H9 (cell line): Measurements from ENCODE around the gene FBXO42. TPM values are rescaled to one million over a fixed set of nuclear protein-coding genes. Genes with fewer than 3 reads are reported as not detected.

ENCODE experiments used
- DNase-seq: peaks from one replicate; pipeline ENCODE4 v3.0.0-alpha.2; 2017
- H2AFZ ChIP-seq: one replicate; pipeline ENCODE4 v1.6.1; 2013; ENCODE audit warnings: mild to moderate bottlenecking, low read length, control low read depth, moderate library complexity
- H2AK5ac ChIP-seq: 2 replicates; pipeline ENCODE4 v1.6.1; 2013; ENCODE audit warnings: low read length, control low read depth, mixed read lengths; ENCODE audit not compliant: insufficient read length
- H2BK120ac ChIP-seq: one replicate; pipeline ENCODE4 v1.6.1; 2013; ENCODE audit warnings: low read depth, mild to moderate bottlenecking, low read length, control low read depth, inconsistent platforms; ENCODE audit not compliant: poor library complexity, severe bottlenecking
- H2BK12ac ChIP-seq: 2 replicates; pipeline ENCODE4 v1.6.1; 2013; ENCODE audit warnings: low read length, control low read depth, mixed read lengths, low read depth; ENCODE audit not compliant: insufficient read length
- H2BK15ac ChIP-seq: 2 replicates; pipeline ENCODE4 v1.6.1; 2013; ENCODE audit warnings: low read depth, low read length, control low read depth
- H2BK20ac ChIP-seq: one replicate; pipeline ENCODE4 v1.6.1; 2013; ENCODE audit warnings: low read depth, mild to moderate bottlenecking, low read length, control low read depth, inconsistent platforms; ENCODE audit not compliant: poor library complexity, severe bottlenecking
- H2BK5ac ChIP-seq: 2 replicates; pipeline ENCODE4 v1.6.1; 2013; ENCODE audit warnings: low read length, control low read depth, mixed read lengths; ENCODE audit not compliant: insufficient read length
- H3K14ac ChIP-seq: 2 replicates; pipeline ENCODE4 v1.6.1; 2013; ENCODE audit warnings: low read length, control low read depth; ENCODE audit not compliant: insufficient read depth
- H3K18ac ChIP-seq: 2 replicates; pipeline ENCODE4 v1.6.1; 2013; ENCODE audit warnings: low read depth, mild to moderate bottlenecking, mixed read lengths, low read length, control low read depth; ENCODE audit not compliant: insufficient read length
- H3K23ac ChIP-seq: 2 replicates; pipeline ENCODE4 v1.6.1; 2013; ENCODE audit warnings: low read length, control low read depth, mixed read lengths, low read depth; ENCODE audit not compliant: insufficient read length
- H3K23me2 ChIP-seq: 2 replicates; pipeline ENCODE4 v1.6.1; 2013; ENCODE audit warnings: low read depth, mild to moderate bottlenecking, mixed read lengths, low read length, control low read depth; ENCODE audit not compliant: insufficient read length, poor library complexity, severe bottlenecking
- H3K27ac ChIP-seq: 2 replicates; pipeline ENCODE4 v1.5.1; 2013; ENCODE audit warnings: low read length, control low read depth, mixed read lengths, low read depth; ENCODE audit not compliant: insufficient read length
- H3K27me3 ChIP-seq: 2 replicates; pipeline ENCODE4 v1.6.1; 2013; ENCODE audit warnings: low read length, control low read depth, inconsistent platforms; ENCODE audit not compliant: insufficient read depth
- H3K4ac ChIP-seq: 2 replicates; pipeline ENCODE4 v1.6.1; 2013; ENCODE audit warnings: low read depth, mild to moderate bottlenecking, control low read depth, inconsistent platforms, low read length, moderate library complexity
- H3K4me1 ChIP-seq: 2 replicates; pipeline ENCODE4 v1.6.1; 2013; ENCODE audit warnings: low read length, control low read depth, inconsistent platforms; ENCODE audit not compliant: insufficient read depth
- H3K4me2 ChIP-seq: 2 replicates; pipeline ENCODE4 v1.6.1; 2013; ENCODE audit warnings: low read length, control low read depth, mixed read lengths; ENCODE audit not compliant: insufficient read length, insufficient read depth
- H3K56ac ChIP-seq: 2 replicates; pipeline ENCODE4 v1.6.1; 2013; ENCODE audit warnings: low read depth, mild to moderate bottlenecking, mixed read lengths, low read length, control low read depth; ENCODE audit not compliant: insufficient read length
- H3K79me1 ChIP-seq: 2 replicates; pipeline ENCODE4 v1.6.1; 2013; ENCODE audit warnings: low read depth, mild to moderate bottlenecking, moderate library complexity, low read length, control low read depth, inconsistent platforms; ENCODE audit not compliant: insufficient read depth, poor library complexity, severe bottlenecking
- H3K79me2 ChIP-seq: 2 replicates; pipeline ENCODE4 v1.6.1; 2013; ENCODE audit warnings: low read length, control low read depth, inconsistent platforms; ENCODE audit not compliant: insufficient read depth
- H3K9ac ChIP-seq: 2 replicates; pipeline ENCODE4 v1.6.1; 2013; ENCODE audit warnings: low read length, control low read depth, mixed read lengths; ENCODE audit not compliant: insufficient read length; ENCODE audit errors: extremely low read depth
- H3K9me3 ChIP-seq: one replicate; pipeline ENCODE4 v1.6.1; 2013; ENCODE audit warnings: low read depth, low read length, inconsistent platforms; ENCODE audit not compliant: control insufficient read depth
- H3T11ph ChIP-seq: one replicate; pipeline ENCODE4 v1.6.1; 2013; ENCODE audit warnings: mild to moderate bottlenecking, low read length, control low read depth, inconsistent platforms
- H4K20me1 ChIP-seq: one replicate; pipeline ENCODE4 v1.6.1; 2013; ENCODE audit not compliant: control insufficient read depth, insufficient read length, insufficient read depth
- H4K5ac ChIP-seq: 2 replicates; pipeline ENCODE4 v1.6.1; 2013; ENCODE audit warnings: low read depth, mild to moderate bottlenecking, mixed read lengths, low read length, control low read depth; ENCODE audit not compliant: insufficient read length
- H4K8ac ChIP-seq: replicated peaks from 2 replicates; pipeline ENCODE4 v1.6.1; 2013; ENCODE audit warnings: low read length, control low read depth, mixed read lengths, low read depth; ENCODE audit not compliant: insufficient read length
- H4K91ac ChIP-seq: 2 replicates; pipeline ENCODE4 v1.6.1; 2013; ENCODE audit warnings: low read depth, mild to moderate bottlenecking, moderate library complexity, mixed read lengths, low read length, control low read depth; ENCODE audit not compliant: insufficient read length
- H3K27ac Mint-ChIP-seq, 3 experiments: 2 replicates in 2 of 3; 3 replicates in 1 of 3; pipeline ENCODE4 v1.8.0; 2020 to 2021; ENCODE audit warnings: mixed read lengths in 3 of 3, mild to moderate bottlenecking in 1 of 3, moderate library complexity in 1 of 3
- H3K27me3 Mint-ChIP-seq: 2 replicates; pipeline ENCODE4 v1.8.0; 2021; ENCODE audit warnings: low read depth, mild to moderate bottlenecking, moderate library complexity, mixed read lengths
- H3K36me3 Mint-ChIP-seq, 3 experiments: 2 replicates in 2 of 3; 3 replicates in 1 of 3; pipeline ENCODE4 v1.8.0; 2020 to 2021; ENCODE audit warnings: low read depth in 3 of 3, mixed read lengths in 3 of 3; ENCODE audit not compliant: insufficient read depth in 1 of 3
- H3K4me1 Mint-ChIP-seq, 2 experiments: 2 replicates each; pipeline ENCODE4 v1.8.0; 2020; ENCODE audit warnings: mixed read lengths in 2 of 2
- H3K4me3 Mint-ChIP-seq, 2 experiments: 2 replicates in 1 of 2; 3 replicates in 1 of 2; pipeline ENCODE4 v1.8.0; 2020 to 2021; ENCODE audit warnings: mild to moderate bottlenecking in 2 of 2, mixed read lengths in 2 of 2, moderate library complexity in 1 of 2
- H3K9me3 Mint-ChIP-seq, 2 experiments: 2 replicates in 1 of 2; 3 replicates in 1 of 2; pipeline ENCODE4 v1.8.0; 2020; ENCODE audit warnings: mild to moderate bottlenecking in 2 of 2, mixed read lengths in 2 of 2, moderate library complexity in 1 of 2
- CTCF ChIP-seq: fragments of 200-600 bp; sonication (generic); conservative IDR thresholded peaks from 3 replicates; pipeline ENCODE4 v1.8.0; 2021; ENCODE audit warnings: antibody characterized with exemption, mild to moderate bottlenecking
- WGBS: extraction: QIAGEN DNeasy Blood & Tissue Kit; methylation state at CpG from one replicate; pipeline ENCODE4 v1.1.7; 2013; ENCODE audit warnings: missing lambda C conversion rate, low lambda C conversion rate, mixed read lengths; ENCODE audit not compliant: insufficient read length; ENCODE audit errors: extremely low coverage; 5-methylcytosine and 5-hydroxymethylcytosine counted together
- total RNA-seq: library from RNA; stranded (reverse); gene quantifications from 2 replicates; pipeline ENCODE4 v1.2.1, GENCODE V29; 2021

Gene FBXO42
- total RNA-seq, 1 experiment from 2014 or later, result 17.4 TPM

GRCh38 chr1:16349847-16350406 lies 2.4 kb downstream of the FBXO42 start:
- Histone ChIP-seq H3K23ac (no peak overlapping the region), H2BK12ac (no peak overlapping the region), H3K18ac (no peak overlapping the region), H3K4me1 (no peaks in the 10 kb centered on the region), H2AK5ac (no peak overlapping the region), H2BK15ac (no peak overlapping the region), H3K4ac (no peak overlapping the region), H3K9ac (no peak overlapping the region), H3K79me1 (peaks cover 6% of the 10 kb centered on the region), H2BK5ac (no peak overlapping the region), H3K4me2 (no peak overlapping the region), H2BK120ac (no peak overlapping the region), H4K8ac (no peak overlapping the region), H4K91ac (no peak overlapping the region), H3T11ph (no peak overlapping the region), H3K27ac (no peak overlapping the region), H3K14ac (no peak overlapping the region), H4K20me1 (no peaks in the 10 kb centered on the region), H3K56ac (no peak overlapping the region), H3K23me2 (peaks cover 11% of the 10 kb centered on the region), H2AFZ (no peak overlapping the region), H3K9me3 (no peaks in the 10 kb centered on the region), H4K5ac (no peak overlapping the region), H2BK20ac (no peak overlapping the region), H3K79me2 (peaks cover 12% of the 10 kb centered on the region; the same call in 1 of the 2 replicates), H3K27me3 (no peaks in the 10 kb centered on the region)
- peaks cover 17 to 19% of the 10 kb centered on the region in 2 experiments for H3K4me1 Mint-ChIP-seq
- DNase-seq, result no peak
- no peaks in the 10 kb centered on the region for H3K27me3 Mint-ChIP-seq
- no peaks in the 10 kb centered on the region for H3K9me3 Mint-ChIP-seq
- no peak for TF ChIP-seq CTCF
- H3K4me3 Mint-ChIP-seq, result no peak overlapping the region; a peak in 1 of 5 replicates
- H3K36me3 Mint-ChIP-seq, result no peaks in the 10 kb centered on the region
- WGBS, result no CpG with 5 or more reads among the region's 2 CpGs
- no peak overlapping the region for H3K27ac Mint-ChIP-seq
